NCI-H1092 (cell line): ENCODE data around the gene ZBTB1.
"Not testable (repeated sequence)": the region's sequence is repeated elsewhere in the genome, so short reads cannot be mapped to it uniquely, and the experiment has no call there.

Source experiments
- DNase-seq: peaks from one replicate; lab custom pipeline; 2025; lab: John Stamatoyannopoulos, UW

ZBTB1 gene

DNA sequence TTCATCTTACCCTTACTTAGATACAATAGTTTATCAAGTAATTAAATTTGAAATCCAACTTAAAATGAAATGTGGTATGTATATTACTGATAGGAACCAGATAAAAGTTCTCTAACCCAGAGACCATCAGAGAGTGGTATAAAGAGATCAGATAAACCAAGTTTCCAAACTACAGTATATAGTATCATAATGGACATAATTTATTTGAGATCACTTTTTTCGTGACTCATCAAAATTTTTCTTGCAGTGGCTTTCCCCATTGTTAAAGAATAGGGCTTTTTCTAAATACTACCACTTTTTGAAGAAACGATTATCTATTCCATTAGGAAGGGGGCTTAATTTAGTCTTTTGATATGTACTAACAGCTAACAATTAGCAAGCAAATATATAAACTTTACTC is 20.8 kb downstream of the ZBTB1 start:
- no peak for DNase-seq

DNA sequence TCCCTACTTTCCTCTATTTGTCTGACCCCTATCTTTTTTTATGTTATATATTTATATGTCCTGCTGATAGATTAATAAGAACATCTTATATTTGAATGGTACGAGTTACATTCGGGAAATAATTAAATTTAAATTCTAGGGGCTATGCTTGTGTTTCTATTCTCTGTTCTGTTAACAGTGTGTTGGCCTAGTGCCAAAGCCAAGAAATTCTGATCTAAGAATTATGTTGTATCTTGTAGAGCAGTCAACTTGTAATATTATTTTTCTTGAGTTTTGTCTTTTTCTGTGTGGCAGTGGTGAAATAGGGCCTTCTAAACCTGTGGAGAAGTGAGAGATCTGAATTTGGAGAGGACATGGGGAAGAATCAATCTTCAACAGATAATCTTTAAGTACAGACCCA is 27.0 kb downstream of the ZBTB1 start:
- DNase-seq, result no peak

DNA sequence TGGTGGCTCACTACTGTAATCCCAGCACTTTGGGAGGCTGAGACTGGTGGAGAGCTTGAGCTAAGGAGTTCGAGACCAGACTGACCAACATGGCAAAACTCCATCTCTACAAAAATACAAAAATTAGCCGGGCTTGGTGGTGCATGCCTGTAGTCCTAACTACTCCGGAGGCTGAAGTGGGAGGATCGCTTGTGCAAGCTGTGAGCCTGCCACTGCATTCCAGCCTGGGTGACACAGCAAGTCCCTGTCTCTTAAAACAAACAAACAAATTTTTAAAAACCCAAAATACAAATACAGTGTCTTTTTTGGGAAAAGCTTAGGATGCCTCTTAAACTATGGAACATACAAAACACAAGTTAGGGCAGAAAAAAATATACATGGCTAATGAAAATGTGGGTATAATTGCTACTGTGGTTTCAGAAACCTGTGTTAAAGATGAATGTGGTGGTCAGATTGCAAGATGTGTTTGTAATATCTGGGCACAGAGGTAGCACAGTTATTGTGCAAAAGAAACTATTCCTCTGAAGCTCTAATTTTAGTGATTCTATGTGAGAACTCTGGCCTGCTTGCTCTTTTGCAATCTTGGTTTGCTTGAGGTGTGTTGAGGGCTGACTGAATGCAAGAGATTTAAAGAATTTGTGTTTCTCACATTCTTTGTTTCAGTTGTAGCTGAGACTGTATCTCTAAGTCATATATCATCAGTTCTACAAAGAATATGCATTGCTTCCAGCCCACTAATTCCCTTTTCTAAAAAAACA is 32.1 kb downstream of the ZBTB1 start:
- no peak for DNase-seq

DNA sequence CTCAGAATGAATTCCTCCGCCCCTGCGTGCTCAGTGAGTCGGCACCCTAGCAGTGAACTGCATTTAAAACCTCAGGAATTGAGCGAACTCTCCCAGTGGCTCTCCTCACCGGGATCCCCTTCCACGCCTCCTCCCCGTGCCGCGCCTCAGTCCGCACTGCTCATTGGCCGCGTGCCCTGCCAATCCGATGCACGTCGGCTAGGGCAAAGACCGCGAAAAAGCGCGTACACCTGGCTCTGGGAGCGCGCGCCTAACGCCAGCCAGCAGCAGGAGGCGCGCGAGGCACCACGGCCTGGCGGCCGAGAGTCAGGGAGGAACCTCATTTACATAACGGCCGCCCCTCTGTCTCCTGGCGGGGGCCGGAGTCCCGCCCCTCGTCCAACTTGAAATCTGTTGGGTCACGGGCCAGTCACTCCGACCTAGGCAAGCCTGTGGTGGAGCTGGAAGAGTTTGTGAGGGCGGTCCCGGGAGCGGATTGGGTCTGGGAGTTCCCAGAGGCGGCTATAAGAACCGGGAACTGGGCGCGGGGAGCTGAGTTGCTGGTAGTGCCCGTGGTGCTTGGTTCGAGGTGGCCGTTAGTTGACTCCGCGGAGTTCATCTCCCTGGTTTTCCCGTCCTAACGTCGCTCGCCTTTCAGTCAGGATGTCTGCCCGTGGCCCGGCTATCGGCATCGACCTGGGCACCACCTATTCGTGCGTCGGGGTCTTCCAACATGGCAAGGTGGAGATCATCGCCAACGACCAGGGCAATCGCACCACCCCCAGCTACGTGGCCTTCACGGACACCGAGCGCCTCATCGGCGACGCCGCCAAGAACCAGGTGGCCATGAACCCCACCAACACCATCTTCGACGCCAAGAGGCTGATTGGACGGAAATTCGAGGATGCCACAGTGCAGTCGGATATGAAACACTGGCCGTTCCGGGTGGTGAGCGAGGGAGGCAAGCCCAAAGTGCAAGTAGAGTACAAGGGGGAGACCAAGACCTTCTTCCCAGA is 35.9 kb downstream of the ZBTB1 start, which contains the start of gene HSPA2:
HSPA2 (plus strand) TSS at position 534 of the 995 bp plus-strand sequence; CDS start at position 643, 109 bp downstream.
- peak; percentile 100 for DNase-seq

DNA sequence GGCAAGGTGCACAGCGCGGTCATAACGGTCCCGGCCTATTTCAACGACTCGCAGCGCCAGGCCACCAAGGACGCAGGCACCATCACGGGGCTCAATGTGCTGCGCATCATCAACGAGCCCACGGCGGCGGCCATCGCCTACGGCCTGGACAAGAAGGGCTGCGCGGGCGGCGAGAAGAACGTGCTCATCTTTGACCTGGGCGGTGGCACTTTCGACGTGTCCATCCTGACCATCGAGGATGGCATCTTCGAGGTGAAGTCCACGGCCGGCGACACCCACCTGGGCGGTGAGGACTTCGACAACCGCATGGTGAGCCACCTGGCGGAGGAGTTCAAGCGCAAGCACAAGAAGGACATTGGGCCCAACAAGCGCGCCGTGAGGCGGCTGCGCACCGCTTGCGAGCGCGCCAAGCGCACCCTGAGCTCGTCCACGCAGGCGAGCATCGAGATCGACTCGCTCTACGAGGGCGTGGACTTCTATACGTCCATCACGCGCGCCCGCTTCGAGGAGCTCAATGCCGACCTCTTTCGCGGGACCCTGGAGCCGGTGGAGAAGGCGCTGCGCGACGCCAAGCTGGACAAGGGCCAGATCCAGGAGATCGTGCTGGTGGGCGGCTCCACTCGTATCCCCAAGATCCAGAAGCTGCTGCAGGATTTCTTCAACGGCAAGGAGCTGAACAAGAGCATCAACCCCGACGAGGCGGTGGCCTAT is 36.8 kb downstream of the ZBTB1 start:
- peak; percentile 60 for DNase-seq

DNA sequence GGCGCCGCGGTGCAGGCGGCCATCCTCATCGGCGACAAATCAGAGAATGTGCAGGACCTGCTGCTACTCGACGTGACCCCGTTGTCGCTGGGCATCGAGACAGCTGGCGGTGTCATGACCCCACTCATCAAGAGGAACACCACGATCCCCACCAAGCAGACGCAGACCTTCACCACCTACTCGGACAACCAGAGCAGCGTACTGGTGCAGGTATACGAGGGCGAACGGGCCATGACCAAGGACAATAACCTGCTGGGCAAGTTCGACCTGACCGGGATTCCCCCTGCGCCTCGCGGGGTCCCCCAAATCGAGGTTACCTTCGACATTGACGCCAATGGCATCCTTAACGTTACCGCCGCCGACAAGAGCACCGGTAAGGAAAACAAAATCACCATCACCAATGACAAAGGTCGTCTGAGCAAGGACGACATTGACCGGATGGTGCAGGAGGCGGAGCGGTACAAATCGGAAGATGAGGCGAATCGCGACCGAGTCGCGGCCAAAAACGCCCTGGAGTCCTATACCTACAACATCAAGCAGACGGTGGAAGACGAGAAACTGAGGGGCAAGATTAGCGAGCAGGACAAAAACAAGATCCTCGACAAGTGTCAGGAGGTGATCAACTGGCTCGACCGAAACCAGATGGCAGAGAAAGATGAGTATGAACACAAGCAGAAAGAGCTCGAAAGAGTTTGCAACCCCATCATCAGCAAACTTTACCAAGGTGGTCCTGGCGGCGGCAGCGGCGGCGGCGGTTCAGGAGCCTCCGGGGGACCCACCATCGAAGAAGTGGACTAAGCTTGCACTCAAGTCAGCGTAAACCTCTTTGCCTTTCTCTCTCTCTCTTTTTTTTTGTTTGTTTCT is 37.6 kb downstream of the ZBTB1 start:
- no peak for DNase-seq

DNA sequence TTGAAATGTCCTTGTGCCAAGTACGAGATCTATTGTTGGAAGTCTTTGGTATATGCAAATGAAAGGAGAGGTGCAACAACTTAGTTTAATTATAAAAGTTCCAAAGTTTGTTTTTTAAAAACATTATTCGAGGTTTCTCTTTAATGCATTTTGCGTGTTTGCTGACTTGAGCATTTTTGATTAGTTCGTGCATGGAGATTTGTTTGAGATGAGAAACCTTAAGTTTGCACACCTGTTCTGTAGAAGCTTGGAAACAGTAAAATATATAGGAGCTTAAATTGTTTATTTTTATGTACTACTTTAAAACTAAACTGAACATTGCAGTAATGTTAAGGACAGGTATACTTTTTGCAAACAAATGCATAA is 38.2 kb downstream of the ZBTB1 start:
- DNase-seq, result no peak

DNA sequence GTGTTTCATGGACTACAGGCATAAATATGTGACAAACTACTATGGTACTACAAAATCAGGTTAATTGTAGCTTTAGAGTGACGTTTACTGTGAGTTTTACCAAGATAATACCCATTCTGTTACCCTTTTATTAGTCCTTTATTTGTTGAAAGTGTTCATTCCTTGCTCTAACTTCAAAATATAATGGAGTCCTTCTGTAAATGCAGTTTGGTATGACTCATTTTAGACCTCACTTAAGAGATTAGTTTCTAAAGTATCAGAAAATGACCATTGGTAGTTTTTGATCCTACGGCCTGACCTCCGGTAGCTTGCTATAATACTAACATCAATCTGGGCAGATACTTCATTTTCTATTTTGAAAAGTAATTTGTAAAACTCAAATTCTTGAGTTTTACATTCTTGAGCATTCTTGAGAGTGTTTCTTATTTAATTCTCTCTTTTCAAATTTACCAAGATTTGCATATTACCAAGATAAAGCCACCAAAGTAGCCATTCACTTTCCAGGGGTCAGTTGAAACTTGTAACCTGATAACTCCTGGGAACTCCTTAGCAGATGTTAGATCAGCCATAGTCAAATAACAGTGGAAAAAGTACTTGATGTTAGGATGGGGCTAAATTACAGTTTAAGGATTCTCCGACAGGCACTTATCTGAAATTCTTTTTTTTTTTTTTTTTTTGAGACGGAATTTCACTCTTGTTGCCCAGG is 40.2 kb downstream of the ZBTB1 start:
- DNase-seq, result no peak

DNA sequence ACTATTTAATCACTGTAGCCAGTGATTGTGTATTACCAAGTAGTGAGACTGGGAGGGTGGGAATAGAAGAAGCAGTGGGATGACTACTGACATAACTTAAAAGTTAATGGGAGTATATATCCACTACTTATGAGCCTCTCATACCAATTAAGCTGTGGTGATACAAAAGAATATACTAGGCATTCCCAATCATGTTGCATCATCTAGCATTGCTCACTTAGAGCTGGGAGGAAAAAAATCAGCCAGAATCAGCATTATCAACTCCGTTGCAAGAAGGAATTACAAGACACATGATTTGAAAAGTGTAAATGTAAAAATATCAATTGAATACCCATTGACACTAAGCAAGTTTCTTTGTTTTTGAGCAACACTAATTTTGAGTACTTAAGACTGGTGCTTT is 44.4 kb downstream of the ZBTB1 start:
- DNase-seq, result no peak

DNA sequence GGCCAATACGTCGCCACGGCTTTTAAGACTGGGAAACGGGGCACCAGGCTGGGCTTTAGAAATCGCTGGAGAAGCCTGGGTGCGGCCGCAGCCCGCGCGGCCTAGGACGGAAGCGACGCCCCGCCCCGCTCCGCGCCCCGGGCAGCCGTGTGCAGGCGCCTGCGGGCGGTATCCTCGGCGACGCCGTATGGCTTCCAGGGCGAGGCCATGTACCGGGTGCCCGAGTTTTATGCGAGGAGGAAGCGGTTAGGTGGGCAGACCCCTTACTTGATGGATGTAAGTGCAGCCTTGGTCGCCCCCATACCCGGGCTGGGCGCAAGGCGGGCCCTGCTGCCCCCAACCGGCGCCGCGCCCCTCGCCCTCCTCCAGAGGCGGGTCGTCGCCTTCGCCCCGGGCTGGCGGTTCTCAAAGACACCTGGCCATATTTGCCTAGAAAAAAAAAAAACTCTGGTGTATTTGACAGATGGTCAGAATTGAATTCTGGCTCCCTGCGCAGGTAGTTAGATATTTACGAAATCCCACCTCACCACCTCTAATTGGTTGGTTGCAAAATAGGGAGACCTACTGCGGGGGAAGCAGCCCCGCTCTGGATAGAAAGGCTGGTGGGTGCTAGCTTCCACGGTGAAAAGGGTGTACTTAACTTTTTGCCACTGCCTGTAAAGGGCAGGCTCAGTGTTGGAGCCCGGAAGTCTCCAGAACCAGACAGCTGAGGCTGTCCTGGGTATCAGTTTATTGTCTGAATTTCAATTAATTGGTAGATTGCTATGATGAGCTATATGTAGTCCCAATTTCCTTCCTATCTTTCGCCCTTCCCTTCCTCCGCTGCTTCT is 45.4 kb downstream of the ZBTB1 start, which contains the start of gene PPP1R36:
PPP1R36 (plus strand) TSS at position 171 of the 830 bp plus-strand sequence; CDS start at position 208, 37 bp downstream.
- peak; percentile 37 for DNase-seq

DNA sequence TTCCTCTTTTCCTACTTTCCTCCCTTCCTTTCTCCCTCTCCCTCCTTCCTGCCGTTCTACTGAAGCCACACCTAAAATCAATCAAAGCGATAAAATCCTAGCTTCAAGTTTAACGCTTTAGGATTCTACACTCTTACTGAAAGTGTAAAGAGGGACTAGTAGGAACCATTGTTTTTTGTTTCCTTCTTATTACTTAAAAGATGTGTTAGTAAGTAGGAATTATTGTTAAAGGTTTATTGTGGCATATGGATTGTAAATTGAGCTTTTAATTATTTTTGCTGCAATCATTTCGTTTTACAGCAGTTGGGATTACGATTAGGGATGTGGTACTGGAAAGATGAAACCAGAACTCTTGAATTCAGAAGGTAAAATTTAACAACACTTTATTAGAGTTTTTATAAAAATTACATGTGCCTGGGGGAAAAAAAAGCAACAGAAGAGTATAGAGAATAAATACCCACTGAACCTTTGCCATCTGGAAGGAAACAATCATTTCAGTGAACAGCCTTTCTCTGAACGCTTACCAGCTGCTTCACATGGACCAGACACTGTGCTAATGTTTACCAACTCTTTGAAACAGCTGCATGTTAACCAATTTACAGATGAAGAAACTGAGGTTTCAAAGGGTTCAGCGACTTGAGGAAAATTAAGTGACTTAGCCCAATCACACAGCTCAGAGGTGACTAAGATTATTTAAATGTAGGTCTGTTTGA is 46.2 kb downstream of the ZBTB1 start:
- DNase-seq, result no peak

DNA sequence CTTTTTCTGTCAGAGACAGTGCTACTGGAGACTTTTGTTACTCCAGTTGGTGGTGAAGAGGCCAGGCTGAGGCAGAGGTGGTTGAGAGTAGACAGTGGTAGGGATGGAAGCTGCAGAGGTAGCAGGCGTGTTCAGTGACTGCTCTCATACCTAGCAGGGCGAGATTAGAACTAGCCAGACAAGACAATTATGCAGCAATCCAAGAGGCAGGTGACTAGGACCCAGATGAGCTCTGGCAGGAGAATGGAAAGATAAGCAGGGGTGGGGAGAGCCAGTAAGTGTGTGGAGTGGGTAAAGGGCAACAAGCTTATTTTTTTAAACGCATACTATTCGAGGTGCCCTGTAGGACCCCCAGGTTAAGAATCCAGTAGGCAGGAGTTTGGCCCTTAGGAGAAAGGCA is 50.0 kb downstream of the ZBTB1 start:
- DNase-seq, result no peak

DNA sequence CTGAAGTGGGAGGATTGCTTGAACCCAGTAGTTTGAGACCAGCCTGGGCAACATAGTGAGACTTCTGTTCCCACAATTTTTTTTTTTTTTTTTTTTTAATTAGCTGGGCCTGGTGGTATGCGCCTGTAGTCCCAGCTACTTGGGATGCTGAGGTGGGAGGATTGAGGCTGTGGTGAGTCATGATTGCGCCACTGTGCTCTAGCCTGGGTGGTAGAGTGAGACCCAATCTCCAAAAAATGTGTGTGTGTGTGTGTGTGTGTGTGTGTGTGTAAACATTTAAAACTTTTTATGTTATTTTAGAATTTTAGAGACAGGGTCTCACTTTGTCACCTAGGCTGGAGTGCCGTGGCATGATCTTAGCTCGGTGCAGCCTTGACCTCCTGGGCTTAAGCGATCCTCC is 52.0 kb downstream of the ZBTB1 start:
- DNase-seq, result no peak

DNA sequence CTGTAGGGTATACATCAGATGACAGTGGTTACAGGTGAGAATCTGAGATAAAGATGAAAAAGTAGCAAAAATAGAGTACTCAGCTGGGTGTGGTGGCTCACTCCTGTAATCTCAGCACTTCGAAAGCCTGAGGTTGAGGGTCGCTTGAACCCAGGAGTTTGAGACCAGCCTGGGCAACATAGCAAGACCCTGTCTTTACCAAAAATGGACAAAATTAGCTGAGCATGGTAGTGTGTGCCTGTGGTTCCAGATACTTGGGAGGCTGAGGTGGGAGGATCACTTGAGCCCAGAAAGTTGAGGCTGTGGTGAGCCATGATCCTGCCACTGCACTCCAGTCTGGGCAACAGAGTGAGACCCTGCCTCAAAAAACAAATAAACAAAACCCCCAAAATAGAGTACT is 53.6 kb downstream of the ZBTB1 start:
- not testable (repeated sequence) for DNase-seq

DNA sequence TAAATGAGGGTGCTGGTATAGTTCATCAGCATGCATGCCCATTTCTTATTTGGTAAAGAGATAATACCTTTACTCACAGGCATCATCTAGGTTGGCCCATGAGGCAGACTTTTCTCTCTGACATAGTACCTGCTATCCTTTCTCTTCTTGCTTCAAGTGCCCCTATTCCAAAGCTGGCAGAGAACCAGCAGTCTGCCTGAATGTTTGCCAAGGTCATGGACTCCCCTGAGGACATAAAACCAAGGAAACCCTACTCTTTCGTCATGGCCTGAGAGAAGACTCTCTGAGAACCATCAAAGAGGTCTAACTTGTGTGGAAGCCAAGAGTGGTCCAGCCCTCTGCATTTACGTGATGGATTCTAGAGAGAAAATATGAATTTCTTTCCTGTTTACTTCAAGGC is 57.1 kb downstream of the ZBTB1 start:
- no peak for DNase-seq

DNA sequence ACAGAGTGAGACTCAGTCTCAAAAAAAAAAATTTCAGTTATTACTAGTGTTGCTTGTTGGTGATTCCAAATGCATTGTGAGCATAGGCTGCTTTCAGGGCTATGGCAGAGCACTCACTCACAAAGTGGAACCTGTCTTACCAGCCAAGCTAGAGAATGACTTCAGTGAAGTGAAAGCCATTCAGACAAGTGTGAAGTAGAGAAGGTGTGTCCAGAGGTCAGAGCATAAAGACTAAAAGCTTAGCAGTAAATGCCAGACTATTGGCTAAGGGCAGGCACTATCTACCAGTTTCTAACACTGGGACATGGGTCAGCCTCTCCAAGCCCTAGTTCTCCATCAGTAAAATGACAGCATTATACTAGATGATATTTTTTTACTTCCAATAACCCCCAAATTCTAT is 57.9 kb downstream of the ZBTB1 start:
- no peak for DNase-seq

DNA sequence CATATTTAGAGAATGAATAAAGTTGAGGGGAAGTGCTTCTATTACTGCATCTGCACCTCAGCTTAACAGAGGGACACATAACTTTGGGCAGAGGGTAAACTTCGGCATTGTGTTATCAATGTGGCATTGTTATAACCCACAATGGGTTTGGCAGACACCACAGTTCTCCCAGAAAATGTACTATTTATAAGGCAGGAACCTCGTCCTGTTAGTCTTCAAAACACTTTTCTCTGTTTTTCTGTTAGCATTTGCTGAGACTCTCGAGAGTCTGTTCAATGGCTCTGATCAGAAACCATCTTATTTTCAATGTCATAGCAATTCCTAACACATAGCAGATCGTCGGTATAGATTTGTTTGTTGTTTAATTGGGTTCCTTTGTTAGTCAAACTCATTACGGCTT is 59.1 kb downstream of the ZBTB1 start:
- DNase-seq, result no peak

DNA sequence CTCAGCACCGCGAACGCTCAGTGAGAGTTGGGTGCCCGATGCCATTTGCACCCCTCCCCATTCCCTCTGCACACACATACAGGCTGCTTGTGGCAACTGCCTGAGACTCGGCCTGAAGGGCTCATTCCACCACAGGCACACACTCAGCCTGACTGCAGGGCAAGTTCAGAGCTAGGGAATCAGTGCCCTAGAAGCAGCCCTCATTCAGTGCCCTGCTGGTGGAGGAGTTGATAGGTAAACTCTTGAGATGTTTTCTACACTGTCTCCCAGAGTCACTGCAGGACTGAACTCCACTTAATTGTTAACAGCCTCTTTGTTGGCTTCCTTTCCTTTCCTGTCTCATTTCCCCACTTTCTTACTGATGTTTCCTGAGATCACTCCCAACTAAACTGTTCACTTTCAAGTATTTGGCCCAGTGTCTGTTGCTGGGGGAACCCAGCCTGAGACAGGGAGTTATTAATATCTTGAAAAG is 62.1 kb downstream of the ZBTB1 start:
- DNase-seq, result no peak

DNA sequence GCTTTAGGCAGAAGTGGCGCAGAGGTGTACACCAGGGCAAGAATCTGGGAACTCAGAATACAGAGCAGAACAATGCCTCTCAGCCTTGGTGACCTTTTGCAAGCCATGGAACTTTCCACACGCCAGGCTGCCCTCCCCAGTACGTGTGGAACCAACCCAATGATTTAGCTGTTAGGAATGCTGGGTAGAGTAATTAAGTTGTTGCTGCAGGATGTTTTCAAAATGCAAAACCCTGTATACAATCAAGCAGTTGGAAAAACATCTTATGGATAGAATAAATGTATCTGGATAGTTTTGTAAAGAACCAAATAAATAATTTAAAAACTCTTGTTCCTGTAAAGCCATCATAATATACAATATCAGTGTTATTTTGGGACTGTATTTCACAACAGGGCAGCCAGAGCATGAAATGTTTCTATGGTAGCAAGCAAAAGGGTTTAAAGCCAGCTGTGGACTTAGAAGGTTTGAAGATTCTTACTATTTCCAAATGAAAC is 64.6 kb downstream of the ZBTB1 start:
- no peak for DNase-seq
